Breast epithelium (tissue), 4 donors: Measurements from ENCODE around the gene CLSTN1. TPM values are rescaled to one million over a fixed set of nuclear protein-coding genes. Genes with fewer than 3 reads are reported as not detected.

ENCODE experiments used
- DNase-seq, 2 donors: peaks; one replicate each; pipeline ENCODE4 v3.0.0-alpha.2; 2019; ENCODE audit warnings: low spot score in 2 of 2
- H3K27ac ChIP-seq, 2 donors: fragments of 200-600 bp; sonication (generic) in 1 of 2; one replicate each; pipeline ENCODE4 v1.5.1; 2016 to 2019; ENCODE audit warnings: mild to moderate bottlenecking in 1 of 2
- H3K27me3 ChIP-seq, 2 donors: fragments of 200-600 bp; sonication (generic) in 1 of 2; one replicate each; pipeline versions ENCODE4 v1.5.1 to v1.6.0; 2017 to 2019; ENCODE audit warnings: control low read depth in 1 of 2, mild to moderate bottlenecking in 1 of 2
- H3K36me3 ChIP-seq: fragments of 200-600 bp; one replicate; pipeline ENCODE4 v1.5.1; 2019
- H3K4me1 ChIP-seq, 2 donors: fragments of 200-600 bp; sonication (generic); one replicate each; pipeline ENCODE4 v1.5.1; 2016 to 2019; ENCODE audit warnings: control low read depth in 1 of 2
- H3K4me3 ChIP-seq, 3 donors: fragments of 200-600 bp; sonication (generic); 1 replicate in 2 of 3; 2 replicates in 1 of 3; pipeline ENCODE4 v1.5.1; 2016 to 2019; ENCODE audit warnings: mild to moderate bottlenecking in 3 of 3, moderate library complexity in 2 of 3
- H3K9me3 ChIP-seq, 2 donors: fragments of 200-600 bp; sonication (generic) in 1 of 2; one replicate each; pipeline ENCODE4 v1.5.1; 2016 to 2019; ENCODE audit warnings: control low read depth in 1 of 2
- POLR2A ChIP-seq: fragments of 450-650 bp; IDR thresholded peaks from one replicate; pipeline ENCODE4 v1.6.1; 2016; ENCODE audit warnings: antibody characterized with exemption, mild to moderate bottlenecking, moderate library complexity
- POLR2AphosphoS5 ChIP-seq, 3 donors: sonication (generic); formaldehyde crosslinking; IDR thresholded peaks; one replicate each; pipeline ENCODE4 v1.6.1; 2017; ENCODE audit warnings: antibody characterized with exemption in 3 of 3
- intact Hi-C: fragments of 100-400 bp; cut with DNase I; formaldehyde crosslinking; loops from one replicate; pipeline ENCODE4 v1.15.1; 2023; ENCODE audit warnings: low total_unique reads
- total RNA-seq, 3 donors: library from RNA; depleted of rRNA; stranded (reverse); fragments of >200 nt; gene quantifications; one replicate each; pipeline ENCODE4 v1.1.0, GENCODE V29; 2016
- TF ChIP-seq, protein P1 (sequence below), 3 donors: fragments of 450-650 bp; IDR thresholded peaks; one replicate each; pipeline ENCODE4 v1.5.1; 2016 to 2017; ENCODE audit warnings: antibody characterized with exemption in 3 of 3, mild to moderate bottlenecking in 3 of 3, moderate library complexity in 3 of 3

CLSTN1 gene
- total RNA-seq, 3 donors from 2014 or later, result 25.4 to 47.5 (median 42.3) TPM

DNA sequence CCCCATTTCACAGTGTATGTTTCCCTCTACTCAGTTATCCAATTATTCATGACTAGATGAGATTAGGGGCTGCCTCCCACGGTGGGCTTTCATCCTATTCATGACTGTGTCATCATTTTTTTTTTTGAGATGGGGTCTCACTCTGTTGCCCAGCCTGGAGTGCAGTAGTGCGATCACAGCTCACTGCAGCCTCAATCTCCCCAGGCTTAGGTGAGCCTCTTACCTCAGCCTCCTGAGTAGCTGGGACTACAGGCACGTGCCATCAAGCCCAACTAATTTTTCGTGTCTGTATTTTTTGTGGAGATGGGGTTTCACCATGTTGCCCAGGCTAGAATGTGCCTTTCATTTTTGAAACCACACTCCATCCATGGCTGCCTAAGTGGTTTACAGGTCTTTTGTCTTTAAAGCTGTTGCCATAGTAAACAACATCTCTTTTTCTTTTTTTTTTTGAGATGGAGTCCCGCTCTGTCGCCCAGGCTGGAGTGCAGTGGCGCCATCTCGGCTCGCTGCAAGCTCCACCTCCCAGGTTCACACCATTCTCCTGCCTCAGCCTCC is 112.2 kb downstream of the CLSTN1 start:
- Histone ChIP-seq H3K36me3 (no peaks in the 10 kb centered on the region), H3K9me3 (no peaks in the 10 kb centered on the region), H3K4me3 (no peak overlapping the region), H3K27ac (no peak overlapping the region), H3K27me3 (no peaks in the 10 kb centered on the region), H3K4me1 (no peaks in the 10 kb centered on the region)
- no peak for TF ChIP-seq POLR2AphosphoS5 (IDR thresholded peaks at IDR 0.05)
- no peak for TF ChIP-seq POLR2A
- TF ChIP-seq, protein P1, sequence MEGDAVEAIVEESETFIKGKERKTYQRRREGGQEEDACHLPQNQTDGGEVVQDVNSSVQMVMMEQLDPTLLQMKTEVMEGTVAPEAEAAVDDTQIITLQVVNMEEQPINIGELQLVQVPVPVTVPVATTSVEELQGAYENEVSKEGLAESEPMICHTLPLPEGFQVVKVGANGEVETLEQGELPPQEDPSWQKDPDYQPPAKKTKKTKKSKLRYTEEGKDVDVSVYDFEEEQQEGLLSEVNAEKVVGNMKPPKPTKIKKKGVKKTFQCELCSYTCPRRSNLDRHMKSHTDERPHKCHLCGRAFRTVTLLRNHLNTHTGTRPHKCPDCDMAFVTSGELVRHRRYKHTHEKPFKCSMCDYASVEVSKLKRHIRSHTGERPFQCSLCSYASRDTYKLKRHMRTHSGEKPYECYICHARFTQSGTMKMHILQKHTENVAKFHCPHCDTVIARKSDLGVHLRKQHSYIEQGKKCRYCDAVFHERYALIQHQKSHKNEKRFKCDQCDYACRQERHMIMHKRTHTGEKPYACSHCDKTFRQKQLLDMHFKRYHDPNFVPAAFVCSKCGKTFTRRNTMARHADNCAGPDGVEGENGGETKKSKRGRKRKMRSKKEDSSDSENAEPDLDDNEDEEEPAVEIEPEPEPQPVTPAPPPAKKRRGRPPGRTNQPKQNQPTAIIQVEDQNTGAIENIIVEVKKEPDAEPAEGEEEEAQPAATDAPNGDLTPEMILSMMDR (IDR thresholded peaks at IDR 0.05), result no peak
- no peak for DNase-seq
- intact Hi-C loops, result loop anchor here (1.0 kb wide), 1 partner anchor 15 kb away; no protein-coding TSS in a partner anchor

DNA sequence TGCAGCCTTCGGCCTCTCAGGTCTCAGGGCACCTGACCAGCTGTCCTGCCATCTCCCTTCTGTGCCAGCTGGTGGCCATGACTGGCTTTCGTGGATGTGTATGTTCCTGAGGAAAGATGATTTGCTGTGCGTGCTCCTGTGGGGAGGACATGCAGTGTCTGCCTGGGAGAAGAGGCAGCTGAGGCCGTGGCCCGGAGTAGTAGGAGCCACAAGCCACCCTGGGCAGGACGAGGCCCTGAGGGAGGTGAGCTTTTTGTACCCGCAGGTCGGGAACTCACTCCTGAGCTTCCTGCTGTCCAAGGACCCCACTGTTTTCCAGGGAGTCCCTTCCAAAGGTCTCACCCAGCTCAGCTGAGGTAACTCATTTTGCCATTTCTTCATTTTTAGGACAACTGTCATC is 113.7 kb downstream of the CLSTN1 start:
- no peaks in the 10 kb centered on the region for H3K27me3 ChIP-seq
- no peaks in the 10 kb centered on the region for H3K9me3 ChIP-seq
- H3K36me3 ChIP-seq, result no peaks in the 10 kb centered on the region
- H3K4me3 ChIP-seq, result no peak overlapping the region
- H3K27ac ChIP-seq, result no peak overlapping the region
- DNase-seq, result no peak
- no peaks in the 10 kb centered on the region for H3K4me1 ChIP-seq
- intact Hi-C loops, result no loop called here
- no peak for TF ChIP-seq POLR2AphosphoS5 (IDR thresholded peaks at IDR 0.05)
- TF ChIP-seq POLR2A, result no peak
- TF ChIP-seq, protein P1 (IDR thresholded peaks at IDR 0.05), result no peak

DNA sequence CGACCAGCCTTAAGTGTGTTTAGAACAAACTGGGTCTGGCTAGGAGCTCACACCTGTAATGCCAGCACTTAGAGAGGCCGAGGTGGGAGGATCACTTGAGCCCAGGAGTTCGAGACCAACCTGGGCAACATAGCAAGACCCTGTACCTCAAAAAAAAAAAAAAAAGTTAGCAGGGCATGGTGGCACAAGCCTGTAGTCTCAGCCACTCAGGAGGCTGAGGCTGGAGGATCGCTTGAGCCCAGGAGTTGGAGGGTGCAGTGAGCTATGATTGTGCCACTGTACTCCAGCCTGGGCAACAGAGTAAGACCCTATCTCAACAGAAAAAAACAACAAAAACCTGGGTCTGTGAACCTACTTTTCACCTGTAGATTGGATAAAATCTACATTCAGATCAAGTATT is 117.6 kb downstream of the CLSTN1 start:
- no peaks in the 10 kb centered on the region for H3K4me1 ChIP-seq
- H3K9me3 ChIP-seq, result no peaks in the 10 kb centered on the region
- intact Hi-C loops, result loop anchor here (5.0 kb wide), 1 partner anchor 141 kb away; no protein-coding TSS in a partner anchor
- no peaks in the 10 kb centered on the region for H3K27me3 ChIP-seq
- no peak overlapping the region for H3K4me3 ChIP-seq
- TF ChIP-seq POLR2A (no peak), POLR2AphosphoS5 (IDR thresholded peaks at IDR 0.05) (no peak)
- TF ChIP-seq, protein P1 (IDR thresholded peaks at IDR 0.05), result no peak
- H3K36me3 ChIP-seq, result no peaks in the 10 kb centered on the region
- DNase-seq, result no peak
- no peak overlapping the region for H3K27ac ChIP-seq

DNA sequence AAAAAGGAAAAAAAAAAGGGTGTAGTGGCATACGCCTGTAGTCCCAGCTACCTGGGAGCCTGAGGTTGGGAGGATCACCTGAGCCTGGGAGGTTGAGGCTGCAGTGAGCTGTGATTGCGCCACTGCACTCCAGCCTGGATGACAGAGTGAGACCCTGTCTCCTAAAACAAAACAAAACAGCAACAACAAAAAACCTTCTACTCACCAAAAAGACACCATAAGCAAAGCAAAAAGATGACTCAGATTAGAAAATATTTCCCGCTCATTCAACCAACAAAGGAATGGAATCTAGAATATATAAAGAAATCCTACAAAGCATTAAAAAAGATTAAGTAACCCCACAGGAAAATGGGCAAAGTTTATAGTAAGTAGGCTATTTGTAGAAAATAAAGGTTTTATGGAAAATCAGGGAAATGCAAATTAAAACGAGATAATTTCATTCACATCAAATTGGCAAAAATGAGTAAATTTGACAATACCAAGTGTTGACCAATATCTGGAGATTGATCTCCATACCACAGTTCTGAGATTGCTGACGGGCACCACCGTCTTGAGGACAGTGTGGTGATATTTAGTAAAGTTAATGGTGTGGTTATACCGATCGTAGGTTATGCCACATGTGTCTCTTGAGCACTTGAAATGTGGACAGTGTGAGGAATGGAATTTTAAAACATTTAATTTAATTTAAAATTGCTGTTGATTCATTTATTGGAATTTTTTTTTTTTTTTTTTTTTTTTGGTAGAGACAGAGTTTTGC is 118.2 kb downstream of the CLSTN1 start:
- intact Hi-C loops, result loop anchor here (5.0 kb wide), 1 partner anchor 142 kb away; no protein-coding TSS in a partner anchor
- no peak overlapping the region for H3K27ac ChIP-seq
- DNase-seq, result no peak
- no peaks in the 10 kb centered on the region for H3K27me3 ChIP-seq
- no peak for TF ChIP-seq POLR2A
- TF ChIP-seq, protein P1 (IDR thresholded peaks at IDR 0.05), result no peak
- no peaks in the 10 kb centered on the region for H3K9me3 ChIP-seq
- H3K4me1 ChIP-seq, result no peaks in the 10 kb centered on the region
- H3K36me3 ChIP-seq, result no peaks in the 10 kb centered on the region
- no peak overlapping the region for H3K4me3 ChIP-seq

DNA sequence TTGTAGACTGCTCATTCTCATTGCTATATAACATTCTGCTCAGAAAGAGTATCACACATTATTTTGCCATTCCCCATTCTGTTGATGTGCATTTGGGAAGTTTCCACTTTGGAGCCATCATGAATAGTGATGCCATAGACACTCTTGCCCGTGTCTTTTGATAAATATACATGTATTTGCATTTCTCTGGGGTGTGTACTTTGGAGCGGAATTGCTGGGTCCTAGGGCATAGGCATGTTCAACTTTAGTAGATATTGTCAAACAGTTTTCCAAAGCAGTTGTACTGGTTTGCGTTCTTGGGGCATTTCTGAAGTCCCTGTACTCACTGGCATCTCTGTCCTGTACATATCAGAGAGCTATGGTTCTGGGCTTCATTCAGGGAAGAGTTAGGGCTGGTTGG is 120.1 kb downstream of the CLSTN1 start:
- Histone ChIP-seq H3K27me3 (no peaks in the 10 kb centered on the region), H3K27ac (no peak overlapping the region), H3K36me3 (no peaks in the 10 kb centered on the region), H3K9me3 (no peaks in the 10 kb centered on the region), H3K4me3 (no peak overlapping the region), H3K4me1 (no peaks in the 10 kb centered on the region)
- intact Hi-C loops, result no loop called here
- no peak for DNase-seq
- TF ChIP-seq POLR2A (no peak), POLR2AphosphoS5 (IDR thresholded peaks at IDR 0.05) (no peak)
- TF ChIP-seq, protein P1 (IDR thresholded peaks at IDR 0.05), result no peak
